HepG2 (cell line): ENCODE data around the gene GNPAT. TPM values are rescaled to one million over a fixed set of nuclear protein-coding genes. Genes with fewer than 3 reads are reported as not detected.

Experiments used
- ATAC-seq: fragments of 200-7000 bp; cut with Tn5 transposase; 3 replicates; pipeline ENCODE4 v1.9.1; 2020; ENCODE audit warnings: mild to moderate bottlenecking, moderate library complexity
- BruUV-seq: library from RNA; stranded (reverse); fragments of 400-500 nt; replicated peaks from 2 replicates; lab custom pipeline; 2021; lab: Mats Ljungman, UMichigan
- CTCF ChIA-PET: fragments of 300-600 bp; formaldehyde crosslinking; extraction: SDS; loops from one replicate; lab custom pipeline; 2021; ENCODE audit warnings: low total read pairs, inconsistent platforms, low intra/inter-chr PET ratio; lab: Yijun Ruan, JAX
- POLR2A ChIA-PET: fragments of 350-600 bp; sonication (Branson Sonifier 250); formaldehyde crosslinking; loops from one replicate; lab custom pipeline; 2020; ENCODE audit warnings: antibody characterized with exemption, inconsistent platforms; lab: Yijun Ruan, JAX
- DNase-seq: peaks from one replicate; pipeline ENCODE4 v3.0.0-alpha.2; 2015; ENCODE audit warnings: low spot score
- FAIRE-seq: peaks from 3 replicates; lab custom pipeline; 2011; peaks lifted over from hg19 to GRCh38; lab: Jason Lieb, UNC
- H2AFZ ChIP-seq: one replicate; pipeline ENCODE4 v1.6.1; 2011; ENCODE audit warnings: low read length, inconsistent platforms
- H3K27ac ChIP-seq: fragments of 300-600 bp; 3 replicates; pipeline ENCODE4 v1.8.0; 2011; ENCODE audit warnings: mixed run types, mild to moderate bottlenecking, mixed read lengths, low read length, inconsistent platforms; ENCODE audit not compliant: insufficient read depth; ENCODE audit errors: extremely low read length
- H3K27me3 ChIP-seq, 2 experiments: fragments of 200-600 bp in 1 of 2; 2 replicates in 1 of 2; 3 replicates in 1 of 2; pipeline versions ENCODE4 v1.6.0 to v1.8.0; 2011; ENCODE audit warnings: low read length in 2 of 2, mild to moderate bottlenecking in 2 of 2, moderate library complexity in 2 of 2, inconsistent platforms in 1 of 2; ENCODE audit not compliant: insufficient read depth in 2 of 2, control insufficient read depth in 1 of 2
- H3K36me3 ChIP-seq, 2 experiments: fragments of 200-600 bp in 1 of 2; replicated peaks in 1 of 2; 2 replicates in 1 of 2; 3 replicates in 1 of 2; pipeline versions ENCODE4 v1.5.1 to v1.8.0; 2011; ENCODE audit warnings: low read length in 2 of 2, inconsistent platforms in 1 of 2; ENCODE audit not compliant: insufficient read depth in 2 of 2, control insufficient read depth in 1 of 2
- H3K4me1 ChIP-seq: 2 replicates; pipeline ENCODE4 v1.5.1; 2012; ENCODE audit warnings: low read length, inconsistent platforms; ENCODE audit not compliant: insufficient read depth
- H3K4me2 ChIP-seq: 2 replicates; pipeline ENCODE4 v1.6.0; 2011; ENCODE audit warnings: low read depth, low read length, inconsistent platforms
- H3K4me3 ChIP-seq, 3 experiments: fragments of 200-600 bp in 1 of 3; sonication (generic), shearing (Covaris generic) in 1 of 3; replicated peaks in 1 of 3; 2 replicates each; pipeline ENCODE4 v1.5.1; 2011 to 2016; ENCODE audit warnings: low read length in 3 of 3, inconsistent platforms in 2 of 3, low read depth in 2 of 3, mild to moderate bottlenecking in 2 of 3, control low read depth in 1 of 3, mixed read lengths in 1 of 3; ENCODE audit not compliant: insufficient read depth in 1 of 3
- H3K79me2 ChIP-seq: one replicate; pipeline ENCODE4 v1.6.1; 2011; ENCODE audit warnings: low read length, inconsistent platforms; ENCODE audit not compliant: insufficient read depth
- H3K9ac ChIP-seq: 2 replicates; pipeline ENCODE4 v1.6.0; 2011; ENCODE audit warnings: mild to moderate bottlenecking, low read depth, low read length, inconsistent platforms; ENCODE audit not compliant: insufficient read depth
- H3K9me3 ChIP-seq: 2 replicates; pipeline ENCODE4 v1.5.1; 2012; ENCODE audit warnings: mild to moderate bottlenecking, low read length
- H4K20me1 ChIP-seq: 2 replicates; pipeline ENCODE4 v1.6.0; 2011; ENCODE audit warnings: inconsistent platforms, mild to moderate bottlenecking, low read length, moderate library complexity; ENCODE audit not compliant: insufficient read depth
- CENPT ChIP-seq: sonication (generic); formaldehyde crosslinking; IDR thresholded peaks from 2 replicates; pipeline ENCODE4 v1.8.0; 2022; ENCODE audit warnings: low read depth, mild to moderate bottlenecking, moderate library complexity, missing genetic modification reagents
- ZNF331 ChIP-seq: sonication (generic); formaldehyde crosslinking; IDR thresholded peaks from 2 replicates; pipeline ENCODE4 v1.4.0; 2020; ENCODE audit warnings: missing genetic modification reagents
- ZNF609 ChIP-seq: sonication (generic); formaldehyde crosslinking; IDR thresholded peaks from 2 replicates; pipeline ENCODE4 v1.4.0; 2020; ENCODE audit warnings: mild to moderate bottlenecking, missing genetic modification reagents, borderline replicate concordance
- WGBS: methylation state at CpG from one replicate; pipeline ENCODE4 v1.1.6; 2017; ENCODE audit warnings: low lambda C conversion rate; 5-methylcytosine and 5-hydroxymethylcytosine counted together
- in situ Hi-C: cut with HindIII; loops from 2 replicates; pipeline ENCODE4 v1.10.0; 2017; ENCODE audit warnings: low pct_unique_long_range_greater_than_20kb; ENCODE audit not compliant: extremely low pct_ligation_motif_present
- intact Hi-C: fragments of 100-400 bp; cut with micrococcal nuclease; formaldehyde crosslinking; loops from one replicate; pipeline ENCODE4 v1.10.0; 2022; ENCODE audit not compliant: unreplicated experiment
- polyA plus RNA-seq, 8 experiments: library from polyadenylated mRNA; depleted of rRNA in 3 of 8; stranded (reverse) in 7 of 8; unstranded in 1 of 8; fragments of >200 nt; fragmentation: Illumina TruSeq in 4 of 8; extraction: Trizol in 4 of 8; gene quantifications; 2 replicates each; pipeline versions ENCODE4 v1.2.1 to v1.2.3, GENCODE V29; 2011 to 2016; ENCODE audit warnings: low read depth in 4 of 8, missing spikeins in 1 of 8, mixed read lengths in 1 of 8; ENCODE audit not compliant: insufficient read depth in 1 of 8
- total RNA-seq, 5 experiments: library from RNA; depleted of rRNA; stranded (reverse); fragments of >200 nt; fragmentation: Illumina TruSeq; extraction: Trizol; gene quantifications; 2 replicates each; pipeline ENCODE4 v1.2.3, GENCODE V29; 2016; ENCODE audit warnings: low read depth in 1 of 5
- TF ChIP-seq, protein P1 (sequence below): sonication (generic); formaldehyde crosslinking; IDR thresholded peaks from 2 replicates; pipeline ENCODE4 v1.8.0; 2023; ENCODE audit warnings: mild to moderate bottlenecking, missing genetic modification reagents

The GNPAT gene
- total and polyA plus RNA-seq, 2 of the 13 experiments (the other 11 are each of a cell fraction or from before 2014, with no cell fraction given) = 58.3 to 114 TPM

DNA sequence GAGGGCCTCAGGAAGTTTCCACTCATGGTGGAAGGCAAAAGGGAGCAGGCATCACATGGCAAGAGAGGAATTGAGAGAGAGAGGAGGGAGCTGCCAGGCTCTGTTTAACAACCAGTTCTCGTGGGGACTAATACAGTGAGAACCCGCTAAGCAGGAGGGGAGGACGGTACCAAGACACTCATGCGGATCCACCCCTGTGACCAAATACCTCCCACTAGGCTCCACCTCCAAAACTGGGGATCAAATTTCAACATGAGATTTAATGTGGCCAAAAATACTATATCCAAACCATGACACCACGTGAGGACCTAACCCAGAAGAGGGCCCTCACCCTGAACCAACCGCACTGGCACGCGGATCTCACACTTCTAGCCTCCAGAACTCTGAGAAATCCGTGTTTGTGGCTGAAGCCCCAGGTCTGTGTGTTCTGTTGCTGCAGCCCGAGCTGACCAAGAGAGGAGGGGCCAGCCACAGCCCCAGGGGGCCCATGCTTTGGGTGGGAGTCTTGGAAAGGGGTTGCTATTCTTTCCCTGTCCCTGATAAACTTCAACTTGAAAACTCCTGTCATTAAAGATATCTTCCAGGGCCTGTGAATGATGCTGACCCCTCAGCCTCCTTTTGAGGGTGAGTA lies 47.2 kb upstream of the GNPAT start:
- ATAC-seq (no peak), FAIRE-seq (no peak), DNase-seq (no peak)
- in situ Hi-C loops (no loop called here), intact Hi-C loops (no loop called here)
- BruUV-seq = no TSS peak
- Histone ChIP-seq H3K27me3 (peaks cover 0 to 28% of the 10 kb centered on the region in 2 experiments; a peak in 3 of 5 replicates), H3K79me2 (no peaks in the 10 kb centered on the region), H2AFZ (no peak overlapping the region), H3K27ac (no peak overlapping the region), H3K4me2 (no peak overlapping the region), H3K36me3 (no peaks in the 10 kb centered on the region), H4K20me1 (no peaks in the 10 kb centered on the region), H3K9me3 (no peaks in the 10 kb centered on the region), H3K9ac (no peak overlapping the region), H3K4me3 (no peak overlapping the region), H3K4me1 (peaks cover 42% of the 10 kb centered on the region)
- WGBS = 50% methylated on average over 8 of the region's 10 CpGs
- TF ChIP-seq CENPT (no peak), ZNF331 (CRISPR knock-in tag) (no peak), ZNF609 (no peak)
- TF ChIP-seq, protein P1, sequence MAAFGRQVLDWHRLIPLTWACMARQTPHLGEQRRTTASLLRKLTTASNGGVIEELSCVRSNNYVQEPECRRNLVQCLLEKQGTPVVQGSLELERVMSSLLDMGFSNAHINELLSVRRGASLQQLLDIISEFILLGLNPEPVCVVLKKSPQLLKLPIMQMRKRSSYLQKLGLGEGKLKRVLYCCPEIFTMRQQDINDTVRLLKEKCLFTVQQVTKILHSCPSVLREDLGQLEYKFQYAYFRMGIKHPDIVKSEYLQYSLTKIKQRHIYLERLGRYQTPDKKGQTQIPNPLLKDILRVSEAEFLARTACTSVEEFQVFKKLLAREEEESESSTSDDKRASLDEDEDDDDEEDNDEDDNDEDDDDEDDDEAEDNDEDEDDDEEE (CRISPR knock-in tag) = no peak
- CTCF ChIA-PET = no interaction called here
- POLR2A ChIA-PET = no interaction called here
